Sigmoid colon (tissue), 7 donors: ENCODE results near the gene WNT5A. TPM values are rescaled to one million over a fixed set of nuclear protein-coding genes. Genes with fewer than 3 reads are reported as not detected.
A peak's percentile ranks its signal among the peaks of the same experiment; 100 is the strongest.

Source experiments
- DNase-seq: peaks from one replicate; pipeline ENCODE4 v3.0.0-alpha.2; 2019
- H3K27ac ChIP-seq, 4 donors: fragments of 200-600 bp; sonication (generic); one replicate each; pipeline ENCODE4 v1.5.1; 2016 to 2019; ENCODE audit warnings: mild to moderate bottlenecking in 1 of 4
- H3K27me3 ChIP-seq, 3 donors: fragments of 200-600 bp; sonication (generic); one replicate each; pipeline ENCODE4 v1.5.1; 2019; ENCODE audit warnings: mild to moderate bottlenecking in 1 of 3
- H3K36me3 ChIP-seq, 4 donors: fragments of 200-600 bp; sonication (generic); one replicate each; pipeline ENCODE4 v1.5.1; 2016 to 2019
- H3K4me1 ChIP-seq, 4 donors: fragments of 200-600 bp; sonication (generic); one replicate each; pipeline ENCODE4 v1.5.1; 2017 to 2019
- H3K4me3 ChIP-seq, 4 donors: fragments of 200-600 bp; sonication (generic); one replicate each; pipeline ENCODE4 v1.5.1; 2017 to 2019; ENCODE audit warnings: mild to moderate bottlenecking in 2 of 4, moderate library complexity in 1 of 4
- H3K9me3 ChIP-seq, 4 donors: fragments of 200-600 bp in 3 of 4; sonication (generic) in 3 of 4; one replicate each; pipeline versions ENCODE4 v1.5.1 to v1.6.1; 2013 to 2019
- EP300 ChIP-seq, 4 donors: sonication (generic); formaldehyde crosslinking; IDR thresholded peaks; one replicate each; pipeline ENCODE4 v1.6.1; 2017; ENCODE audit warnings: antibody characterized with exemption in 4 of 4
- POLR2A ChIP-seq, 2 donors: fragments of 450-650 bp; IDR thresholded peaks; one replicate each; pipeline ENCODE4 v1.6.1; 2016; ENCODE audit warnings: antibody characterized with exemption in 2 of 2, mild to moderate bottlenecking in 2 of 2, moderate library complexity in 2 of 2
- POLR2AphosphoS5 ChIP-seq, 4 donors: sonication (generic); formaldehyde crosslinking; IDR thresholded peaks; one replicate each; pipeline ENCODE4 v1.6.1; 2017; ENCODE audit warnings: antibody characterized with exemption in 4 of 4
- WGBS, 2 donors: extraction: QIAGEN DNeasy Blood & Tissue Kit; methylation state at CpG; one replicate each; pipeline ENCODE4 v1.1.7; 2013; 5-methylcytosine and 5-hydroxymethylcytosine counted together
- intact Hi-C: fragments of 100-400 bp; cut with DNase I; formaldehyde crosslinking; loops from one replicate; pipeline ENCODE4 v1.15.1; 2023
- polyA plus RNA-seq, 3 donors: library from polyadenylated mRNA; stranded (reverse); fragments of 200-250 nt; gene quantifications; one replicate each; pipeline ENCODE4 v1.2.3, GENCODE V29; 2013
- total RNA-seq, 4 donors: library from RNA; depleted of rRNA; stranded (reverse); fragments of >200 nt; gene quantifications; one replicate each; pipeline ENCODE4 v1.1.0, GENCODE V29; 2016
- TF ChIP-seq, protein P1 (sequence below), 4 experiments: fragments of 450-650 bp in 3 of 4; fragments of 200-600 bp in 1 of 4; IDR thresholded peaks; one replicate each; pipeline ENCODE4 v1.5.1; 2016 to 2019; ENCODE audit warnings: antibody characterized with exemption in 4 of 4, mild to moderate bottlenecking in 3 of 4, moderate library complexity in 2 of 4
- donor health status: healthy with polysubstance abuse.
- donor health status: Bipolar disorder and iron deficiency.
- donor health status: healthy.

WNT5A gene
- total RNA-seq (10 to 100 TPM in 2 of 4 donors, 1 to 10 TPM in 2; 3.9 to 11.9 (median 9.7) TPM), polyA plus RNA-seq (1 to 10 TPM in 1 of 3 donors, under 1 TPM in 2; under 0.01 to 2.0 (median 0.46) TPM)

DNA sequence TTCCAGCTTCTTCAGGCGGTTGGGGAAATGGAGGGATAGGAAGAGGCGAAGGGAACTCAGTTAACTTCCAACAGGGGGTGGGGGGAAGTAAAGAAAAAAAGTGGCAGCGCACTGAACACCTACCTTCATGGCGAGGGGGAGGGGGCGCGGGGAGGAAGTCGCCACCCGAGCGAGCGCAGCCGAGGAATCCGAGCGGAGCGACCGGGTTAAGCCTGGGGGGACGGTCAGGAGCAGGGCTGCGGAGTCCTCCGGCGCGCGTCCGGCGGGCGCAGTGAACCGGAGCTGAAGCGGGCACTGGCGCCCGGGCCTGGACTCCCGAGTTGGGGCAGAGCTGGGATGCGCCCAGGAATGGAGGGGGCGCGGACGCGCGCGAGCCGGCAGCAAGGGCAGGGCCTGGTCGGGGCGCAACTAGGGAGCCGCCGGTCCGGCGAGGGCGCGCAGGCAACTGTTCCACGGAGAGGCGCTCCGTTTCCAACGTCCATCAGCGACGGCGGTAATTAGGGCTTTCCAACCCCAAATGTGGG, at the start of gene WNT5A:
TSS of gene WNT5A (minus strand) at position 450 of the 524 bp plus-strand sequence. CDS start at position 129, 321 bp downstream.
- no peak for TF ChIP-seq EP300 (IDR thresholded peaks at IDR 0.05)
- H3K27ac ChIP-seq: peak within 1 kb of the TSS; percentile 79 to 83 (median 82)
- 1% methylated on average over 52 of the region's 52 CpGs for WGBS, 2 donors
- H3K9me3 ChIP-seq: no peaks in the 10 kb centered on the region
- intact Hi-C loops: loop anchor here (5.0 to 10.0 kb wide), 4 partner anchors 85 to 1008 kb away; no protein-coding TSS in a partner anchor
- no peaks in the 10 kb centered on the region for H3K36me3 ChIP-seq
- DNase-seq: peak; percentile 67
- peaks cover 0 to 43% (median 38%) of the 10 kb centered on the region in 4 donors for H3K4me1 ChIP-seq
- H3K4me3 ChIP-seq: peak within 1 kb of the TSS; percentile 50 to 86 (median 75)
- H3K27me3 ChIP-seq: peaks cover 0 to 5% (median 0%) of the 10 kb centered on the region in 3 donors

DNA sequence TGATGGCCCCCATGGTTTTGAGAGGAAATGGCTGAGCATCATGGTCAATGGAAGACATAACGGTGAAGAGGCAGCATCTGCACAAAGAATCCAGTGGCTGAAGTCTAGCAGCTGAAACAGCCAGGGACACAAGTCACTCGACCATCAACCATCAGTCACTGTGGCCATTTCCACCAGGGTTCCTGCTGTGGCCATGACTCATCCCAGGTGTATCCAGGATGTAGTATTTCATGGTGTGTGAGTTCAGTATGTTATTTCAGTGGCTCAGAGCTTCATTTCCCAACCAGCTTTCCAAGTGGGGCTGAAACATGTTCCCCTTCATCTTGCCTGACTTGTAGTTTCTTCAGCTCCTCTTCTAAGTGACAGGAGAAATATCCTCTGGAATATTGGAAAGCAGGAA, 47.8 kb upstream of the WNT5A start:
- H3K4me3 ChIP-seq: no peak overlapping the region
- TF ChIP-seq, protein P1, sequence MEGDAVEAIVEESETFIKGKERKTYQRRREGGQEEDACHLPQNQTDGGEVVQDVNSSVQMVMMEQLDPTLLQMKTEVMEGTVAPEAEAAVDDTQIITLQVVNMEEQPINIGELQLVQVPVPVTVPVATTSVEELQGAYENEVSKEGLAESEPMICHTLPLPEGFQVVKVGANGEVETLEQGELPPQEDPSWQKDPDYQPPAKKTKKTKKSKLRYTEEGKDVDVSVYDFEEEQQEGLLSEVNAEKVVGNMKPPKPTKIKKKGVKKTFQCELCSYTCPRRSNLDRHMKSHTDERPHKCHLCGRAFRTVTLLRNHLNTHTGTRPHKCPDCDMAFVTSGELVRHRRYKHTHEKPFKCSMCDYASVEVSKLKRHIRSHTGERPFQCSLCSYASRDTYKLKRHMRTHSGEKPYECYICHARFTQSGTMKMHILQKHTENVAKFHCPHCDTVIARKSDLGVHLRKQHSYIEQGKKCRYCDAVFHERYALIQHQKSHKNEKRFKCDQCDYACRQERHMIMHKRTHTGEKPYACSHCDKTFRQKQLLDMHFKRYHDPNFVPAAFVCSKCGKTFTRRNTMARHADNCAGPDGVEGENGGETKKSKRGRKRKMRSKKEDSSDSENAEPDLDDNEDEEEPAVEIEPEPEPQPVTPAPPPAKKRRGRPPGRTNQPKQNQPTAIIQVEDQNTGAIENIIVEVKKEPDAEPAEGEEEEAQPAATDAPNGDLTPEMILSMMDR (IDR thresholded peaks at IDR 0.05): no peak
- TF ChIP-seq POLR2AphosphoS5 (IDR thresholded peaks at IDR 0.05): no peak
- no peak for TF ChIP-seq EP300 (IDR thresholded peaks at IDR 0.05)
- TF ChIP-seq POLR2A (IDR thresholded peaks at IDR 0.05): no peak
- H3K4me1 ChIP-seq: no peaks in the 10 kb centered on the region
- no peak overlapping the region for H3K27ac ChIP-seq
- DNase-seq: no peak
- intact Hi-C loops: no loop called here
- H3K9me3 ChIP-seq: no peaks in the 10 kb centered on the region
- WGBS, 2 donors: 83 to 90% methylated on average over 2 of the region's 2 CpGs
- H3K36me3 ChIP-seq: no peaks in the 10 kb centered on the region
- H3K27me3 ChIP-seq: no peaks in the 10 kb centered on the region

DNA sequence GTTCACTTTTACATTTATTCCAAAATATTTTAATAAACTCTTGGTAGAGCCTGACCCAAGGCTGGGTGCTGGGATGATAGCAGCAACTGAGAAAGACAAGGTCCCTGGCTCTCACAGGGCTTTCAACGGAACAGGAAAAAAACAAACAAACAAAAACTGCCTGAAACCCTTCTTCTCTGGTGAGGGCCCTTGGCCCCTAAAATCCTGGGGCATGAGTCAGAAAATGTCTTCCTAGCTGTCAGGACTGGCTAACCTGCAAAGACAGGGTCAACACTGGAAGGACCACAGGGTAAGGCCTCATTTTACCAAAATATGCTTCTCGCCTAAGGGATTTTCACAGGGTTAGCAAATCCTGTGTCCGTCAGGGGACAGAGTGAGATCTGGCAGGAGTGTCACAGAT, 45.7 kb upstream of the WNT5A start:
- H3K36me3 ChIP-seq: no peaks in the 10 kb centered on the region
- 90 to 92% methylated on average over 3 of the region's 3 CpGs for WGBS, 2 donors
- DNase-seq: no peak
- H3K27ac ChIP-seq: no peak overlapping the region
- H3K9me3 ChIP-seq: no peaks in the 10 kb centered on the region
- H3K4me3 ChIP-seq: no peak overlapping the region
- intact Hi-C loops: no loop called here
- H3K4me1 ChIP-seq: no peaks in the 10 kb centered on the region
- no peak for TF ChIP-seq POLR2A (IDR thresholded peaks at IDR 0.05)
- no peak for TF ChIP-seq EP300 (IDR thresholded peaks at IDR 0.05)
- TF ChIP-seq, protein P1 (IDR thresholded peaks at IDR 0.05): no peak
- no peak for TF ChIP-seq POLR2AphosphoS5 (IDR thresholded peaks at IDR 0.05)
- no peaks in the 10 kb centered on the region for H3K27me3 ChIP-seq

DNA sequence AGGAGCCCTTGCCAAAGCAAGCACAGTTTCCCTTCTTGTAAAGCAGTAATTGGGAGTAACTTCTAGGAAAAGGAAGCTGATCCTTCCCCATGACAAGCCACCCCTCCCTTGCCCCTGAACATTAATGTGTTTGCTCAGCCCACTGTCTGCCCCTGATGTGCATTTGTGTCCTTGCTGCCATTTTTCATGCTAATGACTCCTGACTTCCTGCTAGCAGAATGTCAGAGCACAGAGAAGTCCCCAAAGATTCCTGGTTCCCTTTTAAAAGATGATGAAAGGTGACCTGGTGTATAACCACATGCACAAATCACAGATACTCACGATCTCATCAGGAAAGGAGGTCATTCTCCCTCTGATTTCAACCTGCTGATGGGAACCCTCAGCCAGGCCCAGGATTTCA, 44.2 kb upstream of the WNT5A start:
- Histone ChIP-seq H3K27ac (no peak overlapping the region), H3K36me3 (no peaks in the 10 kb centered on the region), H3K4me1 (no peaks in the 10 kb centered on the region), H3K9me3 (no peaks in the 10 kb centered on the region), H3K4me3 (no peak overlapping the region), H3K27me3 (no peaks in the 10 kb centered on the region)
- 69 to 84% methylated on average over 1 of the region's 1 CpG for WGBS, 2 donors
- no peak for DNase-seq
- TF ChIP-seq POLR2A (IDR thresholded peaks at IDR 0.05) (no peak), POLR2AphosphoS5 (IDR thresholded peaks at IDR 0.05) (no peak), EP300 (IDR thresholded peaks at IDR 0.05) (no peak)
- TF ChIP-seq, protein P1 (IDR thresholded peaks at IDR 0.05): no peak
- intact Hi-C loops: no loop called here

DNA sequence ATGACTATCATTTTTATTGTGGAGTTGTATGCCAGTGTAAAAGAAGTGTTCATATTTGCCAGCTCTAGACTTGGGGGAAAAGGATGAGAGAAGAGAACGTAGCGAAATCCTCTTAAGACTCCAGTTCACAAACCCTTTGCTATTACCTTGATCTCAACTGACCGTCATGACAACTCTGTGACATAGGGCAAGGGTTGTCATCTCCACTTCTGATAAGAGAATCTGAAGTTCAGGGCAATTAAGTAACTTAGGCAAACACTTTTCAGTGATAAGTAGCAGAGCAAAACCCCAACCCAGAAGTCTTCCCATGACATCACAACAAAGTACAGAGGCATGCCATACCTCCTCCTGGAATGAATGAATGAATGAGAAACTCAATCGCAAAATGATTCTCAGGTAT, 40.3 kb upstream of the WNT5A start:
- Histone ChIP-seq H3K27ac (no peak overlapping the region), H3K27me3 (no peaks in the 10 kb centered on the region), H3K36me3 (no peaks in the 10 kb centered on the region), H3K9me3 (no peaks in the 10 kb centered on the region), H3K4me1 (peaks cover 0 to 14% (median 7%) of the 10 kb centered on the region in 4 donors), H3K4me3 (no peak overlapping the region)
- intact Hi-C loops: no loop called here
- no peak for DNase-seq
- 62 to 88% methylated on average over 4 of the region's 4 CpGs for WGBS, 2 donors
- TF ChIP-seq POLR2AphosphoS5 (IDR thresholded peaks at IDR 0.05) (no peak), EP300 (IDR thresholded peaks at IDR 0.05) (no peak), POLR2A (IDR thresholded peaks at IDR 0.05) (no peak)
- TF ChIP-seq, protein P1 (IDR thresholded peaks at IDR 0.05): no peak
